HG03196 (cell line): Measurements from ENCODE around the gene TNNT3.
"Not testable (repeated sequence)": the region's sequence is repeated elsewhere in the genome, so short reads cannot be mapped to it uniquely, and the experiment has no call there.

ENCODE experiments used
- ATAC-seq: cut with Tn5 transposase; IDR thresholded peaks from one replicate; pipeline ENCODE4 v1.9.1; 2021; ENCODE audit not compliant: unreplicated experiment

Gene TNNT3

DNA sequence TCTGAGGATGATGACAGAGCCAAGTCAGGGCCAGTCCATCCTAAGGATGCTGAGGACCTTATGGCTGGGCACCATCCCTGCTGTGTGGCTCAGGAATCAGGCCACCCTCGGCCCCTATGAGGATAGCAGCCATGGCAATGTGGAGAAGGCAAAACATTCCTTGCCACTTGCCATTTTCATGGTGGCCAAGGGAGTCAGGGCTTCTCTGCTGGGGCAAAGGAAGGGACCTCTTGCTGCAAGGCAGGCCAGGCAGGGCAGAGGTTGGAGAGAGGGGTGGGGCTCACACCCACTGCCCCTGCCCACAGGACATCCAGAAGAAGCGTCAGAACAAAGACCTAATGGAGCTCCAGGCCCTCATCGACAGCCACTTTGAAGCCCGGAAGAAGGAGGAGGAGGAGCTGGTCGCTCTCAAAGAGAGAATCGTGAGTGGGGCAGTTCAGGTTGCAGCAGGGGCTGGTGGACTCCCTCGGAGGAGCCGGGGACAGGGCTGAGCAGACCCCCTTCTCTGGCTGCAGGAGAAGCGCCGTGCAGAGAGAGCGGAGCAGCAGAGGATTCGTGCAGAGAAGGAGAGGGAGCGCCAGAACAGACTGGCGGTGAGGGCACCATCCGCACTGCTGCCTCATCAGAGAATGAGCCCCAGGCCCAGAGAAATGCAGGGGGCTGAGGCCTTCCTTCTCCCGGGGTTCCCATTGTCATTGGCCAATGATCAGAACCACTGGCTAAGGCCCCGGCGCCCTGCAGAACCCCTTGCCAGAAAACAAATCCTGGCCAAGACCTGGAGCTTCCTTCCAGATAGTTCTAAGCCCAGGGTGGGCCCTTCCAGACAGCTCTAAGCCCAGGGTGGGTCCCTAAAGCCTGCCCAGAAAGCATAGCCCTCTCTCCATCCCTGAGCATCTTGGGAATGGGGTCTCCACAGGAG, 14.2 kb downstream of the TNNT3 start:
- no peak for ATAC-seq

DNA sequence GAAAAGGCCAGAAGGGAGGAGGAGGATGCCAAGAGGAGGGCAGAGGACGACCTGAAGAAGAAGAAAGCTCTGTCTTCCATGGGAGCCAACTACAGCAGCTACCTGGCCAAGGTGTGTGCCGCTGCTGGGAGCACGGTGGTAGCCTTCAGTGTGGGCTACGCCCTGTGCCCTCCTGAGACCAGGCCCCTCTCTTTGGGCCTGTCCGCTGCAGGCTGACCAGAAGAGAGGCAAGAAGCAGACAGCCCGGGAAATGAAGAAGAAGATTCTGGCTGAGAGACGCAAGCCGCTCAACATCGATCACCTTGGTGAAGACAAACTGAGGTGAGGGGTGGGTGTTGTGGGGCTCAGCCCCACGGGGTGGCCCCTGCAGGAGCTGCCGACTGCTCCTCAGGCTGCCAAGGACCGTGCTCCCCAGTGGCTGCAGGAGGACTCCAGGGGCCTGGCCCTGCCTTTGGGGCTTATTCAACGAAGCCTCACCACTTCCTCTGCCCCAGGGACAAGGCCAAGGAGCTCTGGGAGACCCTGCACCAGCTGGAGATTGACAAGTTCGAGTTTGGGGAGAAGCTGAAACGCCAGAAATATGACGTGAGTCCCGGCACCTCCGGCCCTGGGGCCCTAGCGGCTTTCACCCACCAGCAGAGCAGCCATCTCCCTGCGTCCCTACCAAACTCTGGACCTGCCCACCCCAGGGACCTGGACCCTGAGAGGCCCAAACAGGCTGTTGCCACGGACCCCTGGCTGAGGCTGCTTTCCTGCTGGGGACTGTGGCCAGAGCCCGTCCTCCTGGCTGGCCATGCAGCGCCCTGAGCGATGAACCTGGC, 15.0 kb downstream of the TNNT3 start:
- ATAC-seq, result no peak

DNA sequence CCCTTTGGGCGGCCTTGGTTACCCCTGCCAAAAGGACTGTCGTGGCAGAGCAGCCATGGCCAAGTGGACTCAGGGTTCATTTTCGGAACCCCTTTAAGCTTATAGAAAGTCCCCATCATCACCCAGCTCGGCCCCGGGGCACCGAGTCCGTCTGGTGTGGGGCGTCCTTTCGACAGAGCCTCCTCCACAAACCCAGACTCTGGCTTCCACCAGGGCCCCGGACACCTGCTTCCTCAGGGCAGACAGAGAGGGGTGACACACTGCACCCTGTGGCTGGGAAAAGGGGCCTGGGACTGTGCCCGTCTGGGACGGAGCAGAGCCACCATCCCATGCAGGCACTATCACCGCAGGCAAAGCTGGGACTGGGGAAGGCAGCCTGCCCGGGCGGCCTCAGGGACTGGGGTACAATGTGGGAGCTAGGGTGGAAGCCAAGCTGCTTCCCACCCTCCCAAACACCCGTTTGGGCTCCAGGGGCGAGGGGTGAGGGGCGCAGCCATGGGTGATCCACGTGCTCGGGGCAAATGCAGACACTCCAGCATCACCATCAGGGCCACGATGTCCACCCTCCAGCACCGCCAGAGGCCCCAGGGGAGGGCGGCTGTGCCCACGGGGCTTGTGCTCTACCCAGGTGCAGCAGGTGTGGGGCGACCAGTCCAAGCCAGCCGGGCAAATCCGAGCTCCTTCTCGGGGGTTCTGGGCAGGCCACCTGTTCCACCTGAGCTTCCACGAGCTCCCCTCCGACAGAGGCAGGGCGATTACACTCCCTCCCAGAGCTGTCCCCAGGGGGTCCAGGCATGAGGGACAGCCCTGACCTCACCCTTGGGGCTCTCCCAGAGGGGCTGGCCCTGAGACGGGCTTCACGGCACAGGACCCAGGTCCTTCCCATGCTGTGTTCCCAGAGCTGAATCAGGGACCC, 15.9 kb downstream of the TNNT3 start:
- ATAC-seq, result no peak

DNA sequence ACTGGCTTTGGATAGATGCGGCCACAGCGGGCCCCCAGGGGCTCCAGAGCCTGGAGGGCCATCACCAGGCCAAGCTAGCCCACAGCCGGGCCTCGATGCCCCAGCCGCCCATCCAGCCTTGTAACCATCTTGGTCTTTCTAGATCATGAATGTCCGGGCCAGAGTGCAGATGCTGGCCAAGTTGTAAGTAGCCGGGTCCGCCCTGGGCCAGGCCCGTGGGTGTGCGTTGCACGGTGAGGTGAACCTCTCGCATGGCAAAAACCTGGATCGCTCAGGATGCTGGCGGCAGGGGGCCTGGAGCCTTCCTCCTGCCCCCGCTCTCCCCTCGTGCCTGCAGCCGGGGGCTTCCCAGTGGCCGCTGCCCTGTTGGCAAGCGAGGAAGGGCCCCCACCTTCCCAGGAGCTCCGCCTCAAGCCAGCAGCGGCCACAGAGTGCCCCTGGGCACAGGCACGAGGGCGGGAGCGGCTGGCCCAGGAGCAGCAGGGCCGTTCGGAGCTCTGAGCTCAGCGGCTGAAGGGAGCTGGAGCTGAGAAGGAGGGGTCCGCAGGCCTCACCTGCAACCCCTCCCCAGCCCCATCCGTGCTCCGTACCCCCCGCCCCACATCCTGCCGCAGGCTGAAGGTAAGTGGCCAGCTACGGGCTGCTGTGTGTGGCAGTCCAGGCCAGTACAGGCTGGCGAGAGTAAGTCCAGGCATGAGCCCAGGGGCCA, 16.7 kb downstream of the TNNT3 start:
- no peak for ATAC-seq

DNA sequence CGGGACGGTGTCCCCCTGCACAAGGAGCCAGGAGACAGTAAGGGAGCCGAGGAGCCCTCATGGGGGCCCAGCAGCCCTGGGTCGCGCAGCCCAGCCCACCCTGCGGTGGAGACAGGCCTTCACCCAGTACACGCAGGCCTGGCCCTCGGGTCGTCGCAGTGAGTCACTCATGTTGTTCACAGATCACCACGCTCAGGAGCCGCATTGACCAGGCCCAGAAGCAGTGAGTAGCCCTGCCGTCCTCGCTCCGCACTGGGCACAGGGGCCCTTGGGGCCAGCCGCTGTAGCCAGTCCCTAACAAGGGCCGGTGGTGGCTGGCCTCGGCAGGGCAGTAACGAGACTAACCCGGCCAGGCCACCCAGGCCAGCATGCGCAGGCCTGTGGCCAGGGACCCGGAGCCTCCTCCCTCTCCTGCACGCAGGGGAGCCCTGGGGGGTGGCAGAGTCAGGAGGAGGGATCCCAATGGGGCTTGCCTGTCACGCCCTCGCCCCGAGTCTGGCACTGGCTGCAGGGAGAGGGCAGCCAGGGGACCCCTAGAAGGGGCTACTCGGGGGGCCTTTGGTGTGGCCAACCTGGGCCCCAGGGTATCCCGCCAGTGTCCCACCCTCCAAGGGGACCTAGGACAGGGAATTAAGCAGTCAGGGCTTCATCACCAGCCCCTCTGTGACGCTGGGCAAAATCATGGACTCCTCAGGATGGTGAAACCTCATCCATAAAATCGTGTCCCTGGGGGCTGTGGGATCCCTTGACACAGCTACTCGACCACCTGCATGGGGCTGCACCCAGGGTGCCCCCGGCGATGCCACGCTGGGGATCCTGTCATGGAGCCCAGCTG, 17.5 kb downstream of the TNNT3 start:
- ATAC-seq, result no peak

DNA sequence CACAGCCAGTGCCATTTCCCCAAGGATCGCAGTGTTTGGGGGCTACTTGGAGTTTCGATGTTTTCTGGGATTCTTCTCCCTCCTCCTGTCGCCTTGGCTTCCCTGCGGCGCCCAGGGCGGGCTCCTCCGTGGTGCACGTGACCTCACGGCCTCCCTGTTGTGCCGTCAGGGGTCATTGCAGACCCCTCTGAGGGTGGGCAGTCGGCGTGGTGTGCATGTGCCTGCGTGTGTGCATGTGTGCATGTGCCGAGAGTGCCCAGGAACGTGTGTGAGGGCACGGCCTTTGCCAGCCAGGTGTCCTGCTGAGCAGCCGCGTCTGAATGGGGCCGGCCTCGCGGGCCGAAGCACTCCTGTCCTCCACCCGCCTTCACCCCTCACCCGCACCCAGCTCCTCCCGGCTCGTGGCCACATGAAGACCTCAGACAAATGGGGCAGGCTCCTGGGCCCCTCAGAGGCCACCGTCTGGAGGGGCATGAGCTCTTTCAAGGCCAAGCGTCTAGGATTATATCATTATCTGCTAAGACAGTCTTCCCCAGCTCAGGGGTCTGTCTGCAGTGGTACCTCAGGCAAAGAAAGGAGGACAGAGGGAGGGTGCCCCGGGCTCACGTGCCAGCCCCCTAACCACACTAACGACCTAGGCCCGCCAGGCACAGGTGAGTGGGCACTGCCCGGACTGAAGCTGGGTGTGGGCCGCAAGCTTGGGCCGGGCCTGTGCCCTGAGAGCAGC, 18.3 kb downstream of the TNNT3 start:
- no peak for ATAC-seq

DNA sequence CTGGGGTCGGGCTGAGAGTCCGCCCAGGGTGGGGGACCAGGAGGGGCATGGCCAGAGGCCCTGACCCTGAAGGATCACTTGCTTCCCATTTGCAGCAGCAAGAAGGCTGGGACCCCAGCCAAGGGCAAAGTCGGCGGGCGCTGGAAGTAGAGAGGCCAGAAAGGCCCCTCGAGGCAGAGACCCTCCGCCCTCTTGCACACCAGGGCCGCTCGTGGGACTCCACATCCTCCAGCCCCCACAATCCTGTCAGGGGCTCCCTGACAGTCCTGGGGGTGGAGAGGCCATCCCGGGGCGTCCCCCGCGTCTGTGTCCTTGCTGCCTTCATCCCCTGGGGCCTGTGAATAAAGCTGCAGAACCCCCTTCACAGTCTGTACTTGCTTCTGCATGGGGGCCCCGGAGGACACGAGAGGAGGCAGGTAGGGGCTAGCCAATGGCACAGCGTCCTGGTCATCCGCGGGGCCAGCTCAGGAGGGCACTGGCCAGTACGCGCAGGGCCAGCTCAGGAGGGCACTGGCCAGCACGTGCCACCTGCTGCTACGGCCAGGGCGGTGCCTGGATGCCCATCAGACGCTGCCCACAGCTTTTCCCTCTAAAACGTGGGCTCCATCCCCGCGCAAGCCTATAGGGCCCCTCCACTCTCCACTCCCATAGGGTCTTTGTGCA, 19.0 kb downstream of the TNNT3 start:
- no peak for ATAC-seq

DNA sequence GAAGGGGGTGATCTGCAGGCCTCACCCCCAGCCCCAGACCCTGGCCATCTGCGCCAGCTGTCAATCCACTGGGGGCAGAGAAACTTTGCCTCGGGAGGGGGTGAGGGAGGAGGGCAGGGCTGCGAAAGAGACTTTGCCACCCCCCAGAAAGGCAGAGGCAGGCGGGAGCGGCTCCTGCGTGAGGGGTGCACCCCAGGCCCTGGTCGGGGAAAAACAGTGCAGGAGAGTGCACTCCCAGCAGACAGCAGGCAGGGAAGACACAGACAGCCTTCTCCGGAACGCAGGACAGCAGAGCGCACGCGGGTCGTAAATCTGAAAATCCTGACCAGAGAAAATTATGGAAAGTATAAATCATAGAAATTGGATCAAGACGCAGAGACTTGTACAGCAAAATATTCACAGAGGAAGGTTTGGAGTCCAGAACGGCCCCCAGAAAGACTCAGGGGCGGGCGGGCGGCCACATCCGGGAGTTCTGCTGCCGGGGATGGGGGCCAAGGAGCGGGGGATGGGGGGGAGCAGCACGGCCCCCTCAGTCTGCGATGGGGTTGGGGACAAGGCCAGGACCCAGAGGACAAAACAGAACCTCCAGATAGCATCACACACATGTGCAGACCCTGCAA, 19.6 kb downstream of the TNNT3 start:
- ATAC-seq, result no peak

DNA sequence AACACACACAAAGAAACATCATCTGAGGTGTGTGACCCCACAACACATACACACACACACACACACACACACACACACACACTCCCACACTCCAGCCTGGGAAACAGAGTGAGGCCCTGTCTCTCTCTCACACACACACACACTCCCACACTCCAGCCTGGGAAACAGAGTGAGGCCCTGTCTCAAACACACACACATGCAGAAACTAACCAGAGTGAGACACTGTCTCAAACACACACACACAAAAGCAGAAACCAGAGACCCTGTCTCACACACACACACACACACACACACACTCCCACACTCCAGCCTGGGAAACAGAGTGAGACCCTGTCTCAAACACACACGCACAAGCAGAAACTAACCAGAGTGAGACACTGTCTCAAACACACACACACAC, 20.3 kb downstream of the TNNT3 start:
- ATAC-seq, result not testable (repeated sequence)

DNA sequence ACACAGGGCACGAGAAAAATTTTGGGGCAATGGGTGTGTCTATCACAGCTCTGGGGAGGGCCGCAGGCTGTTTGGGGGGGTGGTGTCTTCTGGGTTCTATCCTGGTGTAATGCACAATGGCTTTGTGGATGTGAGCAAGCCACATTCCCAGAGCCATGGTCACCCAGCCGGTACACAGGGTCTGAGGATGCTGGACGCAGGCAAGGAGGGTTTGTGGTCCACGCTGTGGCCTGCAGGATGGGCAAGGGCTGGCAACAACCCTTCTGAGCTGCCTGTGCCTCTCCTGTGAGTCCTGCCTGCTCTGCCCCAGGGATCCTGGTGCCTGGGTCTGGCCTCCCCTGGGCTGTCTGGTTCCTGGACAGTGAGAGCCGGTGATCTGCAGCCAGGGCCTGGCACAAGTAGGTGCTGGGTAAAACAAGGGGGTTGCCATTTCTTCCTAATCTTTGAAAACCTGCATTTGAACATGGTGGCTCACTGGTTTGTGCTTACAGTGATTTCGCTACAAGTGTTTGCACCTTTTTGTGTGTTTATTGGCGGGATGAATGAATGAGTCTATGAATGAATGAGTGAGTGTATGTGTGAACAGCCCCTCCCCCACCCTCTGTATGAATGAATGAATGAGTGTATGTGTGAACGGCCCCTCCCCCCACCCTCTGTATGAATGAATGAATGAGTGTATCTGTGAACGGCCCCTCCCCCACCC, 23.2 kb downstream of the TNNT3 start:
- no peak for ATAC-seq

DNA sequence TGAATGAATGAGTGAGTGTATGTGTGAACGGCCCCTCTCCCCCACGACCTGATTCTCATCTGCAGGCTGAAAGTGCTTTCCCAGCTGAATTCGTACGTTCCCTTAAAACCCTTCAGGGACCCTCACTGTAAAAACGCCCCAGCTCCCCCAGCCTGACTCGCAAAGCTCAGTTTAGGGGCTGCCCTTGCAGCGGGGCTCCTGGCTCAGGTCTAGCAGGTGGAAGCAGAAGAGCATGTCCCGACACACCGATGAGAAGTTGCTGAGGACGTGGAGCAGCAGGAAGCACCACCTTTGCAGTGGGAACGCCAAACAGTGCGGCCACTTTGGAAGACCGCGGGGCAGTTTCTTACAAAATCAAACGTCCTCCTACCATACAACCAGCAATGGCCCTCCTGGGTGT, 24.1 kb downstream of the TNNT3 start:
- ATAC-seq, result no peak

DNA sequence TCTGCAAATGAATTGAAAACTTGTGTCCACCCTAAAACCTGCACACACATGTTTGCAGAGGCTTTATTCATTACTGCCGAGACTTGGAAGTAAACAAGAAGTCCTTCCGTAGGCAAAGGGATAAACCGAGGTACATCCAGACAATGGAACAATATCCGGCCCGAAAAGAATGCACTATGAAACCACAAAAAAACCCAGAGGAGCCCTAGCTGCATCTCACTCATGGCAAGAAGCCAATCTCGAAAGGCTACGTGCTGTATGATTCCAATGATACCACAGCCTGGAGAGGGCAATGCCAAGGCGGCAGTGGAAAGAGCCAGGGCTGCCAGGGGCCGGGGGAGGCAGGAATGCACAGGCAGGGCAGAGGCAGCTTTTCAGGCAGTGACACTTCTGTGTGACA, 24.5 kb downstream of the TNNT3 start:
- no peak for ATAC-seq

DNA sequence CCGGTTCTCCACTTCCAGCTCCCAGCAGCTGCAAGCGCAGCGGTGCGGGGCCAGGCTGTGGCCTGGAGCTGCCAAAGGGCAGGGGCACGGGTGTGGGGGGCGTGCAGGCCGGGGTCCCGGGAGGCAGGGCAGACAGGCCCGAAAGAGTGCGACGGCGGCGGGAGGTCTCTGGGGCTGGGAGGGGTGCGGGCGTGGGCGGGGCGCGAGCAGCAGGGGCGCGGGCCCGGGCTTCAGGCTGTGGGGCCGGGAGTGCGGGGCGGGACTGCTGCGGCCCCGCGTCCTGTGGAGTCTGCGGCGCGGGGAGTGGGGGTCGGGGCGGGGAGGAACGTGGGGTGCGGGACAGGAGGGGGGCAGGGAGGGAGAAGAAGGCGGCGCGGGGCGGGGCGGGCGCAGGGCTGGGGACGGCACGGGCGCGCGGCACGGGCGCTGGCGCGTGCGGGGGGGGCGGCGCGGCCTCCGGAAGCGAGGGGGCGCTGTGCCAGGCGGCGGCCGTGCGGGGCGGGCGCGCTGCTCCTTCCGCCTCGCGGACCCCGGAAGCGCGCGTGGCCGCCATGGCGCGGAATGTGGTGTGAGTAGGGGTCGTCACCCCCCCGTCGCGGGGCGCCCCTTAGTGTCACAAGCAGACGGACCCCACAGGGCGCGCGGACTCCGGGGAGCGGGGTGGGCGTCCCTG, 27.4 kb downstream of the TNNT3 start, which contains the start of gene MRPL23:
TSS of gene MRPL23 (plus strand) at position 521 of the 673 bp plus-strand sequence. CDS start at position 552, 31 bp downstream.
- no peak for ATAC-seq

DNA sequence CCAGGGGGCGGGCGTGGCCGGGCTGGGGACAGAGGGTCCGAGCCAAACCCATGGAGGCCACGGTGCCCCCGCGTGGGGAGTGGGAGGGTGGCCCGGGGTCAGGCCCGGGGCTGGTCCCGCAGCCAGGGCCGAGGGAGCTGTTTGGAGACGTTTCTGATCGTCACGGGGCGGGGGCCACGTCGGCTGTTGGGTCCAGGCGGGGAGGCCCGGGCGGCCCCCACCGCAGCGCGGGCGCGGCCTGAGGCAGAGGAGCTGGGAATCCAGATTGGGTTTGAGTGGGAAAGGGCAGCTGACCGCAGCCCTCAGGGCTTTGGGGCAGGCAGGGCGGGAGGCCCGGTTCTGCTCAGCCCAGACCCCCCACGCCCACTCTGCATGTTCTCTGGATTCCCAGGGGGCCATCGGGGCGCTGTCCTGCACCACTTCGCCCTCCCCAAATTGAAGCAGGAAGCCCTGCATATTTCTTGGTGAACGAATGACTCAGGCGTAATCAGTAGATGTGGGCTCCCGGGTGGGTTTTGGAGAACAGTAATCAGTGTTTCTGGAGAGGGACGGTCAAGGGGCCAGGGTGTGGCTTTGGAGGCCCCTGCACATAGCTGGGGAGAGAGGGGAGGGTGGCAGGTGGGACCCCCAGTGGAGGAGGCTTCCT, 28.2 kb downstream of the TNNT3 start:
- no peak for ATAC-seq

DNA sequence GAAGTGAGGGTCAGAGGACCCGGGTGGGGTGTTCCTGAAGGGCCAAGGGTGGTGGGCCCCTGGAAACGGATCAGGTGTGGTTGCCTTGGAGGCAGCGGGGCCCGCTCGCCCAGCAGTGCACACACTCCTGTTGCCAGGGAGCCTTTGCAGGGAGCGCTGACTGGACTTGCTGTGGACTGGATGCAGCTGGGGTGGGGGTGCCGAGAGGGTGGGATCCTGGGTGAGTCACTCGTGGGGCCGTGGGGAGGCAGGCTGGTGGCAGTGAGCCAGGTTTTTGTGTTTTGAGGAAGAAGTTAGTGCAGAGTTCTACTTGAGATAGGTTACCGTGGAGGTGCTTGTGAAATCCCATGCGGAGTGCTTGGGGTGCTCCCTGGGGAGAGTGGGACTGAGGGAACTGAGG, 28.9 kb downstream of the TNNT3 start:
- ATAC-seq, result no peak

DNA sequence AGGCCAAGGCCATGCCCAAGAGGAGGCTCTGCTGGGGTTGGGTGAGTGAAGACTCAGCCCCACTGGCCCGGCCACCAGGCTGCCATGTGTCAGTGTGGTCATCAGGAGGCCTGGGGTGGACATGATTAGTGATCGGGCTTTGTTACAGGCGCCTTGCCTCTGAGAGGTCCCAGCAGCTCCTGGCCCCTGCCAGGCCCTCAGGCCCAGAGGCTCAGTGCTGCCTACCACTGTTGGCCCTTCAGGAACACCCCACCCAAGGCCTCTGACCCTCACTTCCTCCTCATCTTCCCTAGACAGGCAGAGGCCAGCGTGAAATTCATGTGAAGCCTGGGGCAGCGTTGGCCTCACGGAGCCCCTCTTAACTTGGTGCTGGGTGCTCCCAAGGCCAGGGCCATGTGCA, 29.8 kb downstream of the TNNT3 start:
- no peak for ATAC-seq
